Suppressor macrophage treated with lipopolysaccharide for 4 hours (primary cell): ENCODE results near the gene KASH5.
"Not testable (repeated sequence)": the region's sequence is repeated elsewhere in the genome, so short reads cannot be mapped to it uniquely, and the experiment has no call there.

Experiments used
- DNase-seq: peaks from one replicate; pipeline ENCODE4 v3.0.0-alpha.2; 2020

The KASH5 gene

DNA sequence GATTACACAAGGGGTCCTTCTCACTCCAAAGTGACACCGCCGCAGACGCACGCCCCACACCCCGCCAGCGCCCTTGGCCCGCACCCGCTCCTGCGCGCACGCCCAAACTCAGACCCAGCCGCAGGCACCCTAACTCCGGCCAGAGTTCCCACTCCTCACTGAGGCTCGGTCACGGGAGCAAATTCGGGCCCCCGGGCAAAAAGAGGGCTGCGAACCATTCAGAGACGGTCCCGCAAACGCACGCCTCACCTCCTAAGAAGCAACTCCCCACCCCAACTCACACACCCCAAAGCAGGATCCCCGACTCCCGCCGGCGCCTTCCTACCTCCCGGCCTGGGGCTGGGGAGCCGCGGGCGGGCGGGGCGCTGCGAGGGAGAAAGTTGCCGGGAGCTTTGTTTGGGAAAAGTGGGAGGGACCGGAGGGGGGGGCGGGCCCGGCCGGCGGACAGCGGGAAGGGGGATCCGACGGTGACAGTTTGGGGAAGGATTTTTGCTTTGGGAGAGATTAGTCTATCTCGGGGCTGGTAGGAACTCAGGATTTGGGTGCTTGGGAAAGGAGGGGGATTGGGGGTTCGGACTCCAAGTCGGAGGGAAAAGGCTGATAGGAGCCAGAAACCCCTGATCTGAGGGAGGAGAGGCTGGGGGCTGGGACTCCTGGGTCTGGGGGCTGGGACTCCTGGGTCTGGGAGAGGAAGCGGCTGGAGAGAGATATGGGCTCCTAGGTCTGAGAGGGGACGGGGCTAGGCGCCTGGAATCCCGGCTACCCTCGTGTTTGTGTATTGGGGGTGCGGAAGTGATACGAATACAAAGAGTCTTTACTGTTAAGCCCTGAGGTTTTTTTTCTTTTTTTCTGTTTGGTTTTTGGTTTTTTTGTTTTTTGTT lies 25.8 kb upstream of the KASH5 start, which contains the start of gene TEAD2:
Gene TEAD2, minus strand, starts transcription at position 369 of the 881 bp plus-strand sequence. CDS start 2,341 bp downstream, outside the sequence.
- no peak for DNase-seq

DNA sequence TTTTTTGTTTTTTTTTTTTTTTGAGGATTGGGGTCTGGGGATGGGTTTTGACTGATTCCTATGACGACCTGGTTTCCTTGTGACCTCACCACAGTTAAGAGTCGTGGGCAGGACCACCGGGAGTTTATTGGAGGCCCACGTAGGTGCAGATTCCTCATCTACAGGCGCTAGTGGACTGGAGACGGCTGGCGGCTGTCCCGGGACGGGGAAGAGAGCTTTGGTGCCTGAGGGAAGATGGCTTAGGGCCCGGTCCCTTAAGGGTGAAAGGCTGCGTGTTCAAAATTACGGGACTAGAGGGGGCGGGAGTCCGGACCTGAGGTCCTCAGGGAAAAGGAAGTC lies 25.2 kb upstream of the KASH5 start:
- DNase-seq, result peak; percentile 11

DNA sequence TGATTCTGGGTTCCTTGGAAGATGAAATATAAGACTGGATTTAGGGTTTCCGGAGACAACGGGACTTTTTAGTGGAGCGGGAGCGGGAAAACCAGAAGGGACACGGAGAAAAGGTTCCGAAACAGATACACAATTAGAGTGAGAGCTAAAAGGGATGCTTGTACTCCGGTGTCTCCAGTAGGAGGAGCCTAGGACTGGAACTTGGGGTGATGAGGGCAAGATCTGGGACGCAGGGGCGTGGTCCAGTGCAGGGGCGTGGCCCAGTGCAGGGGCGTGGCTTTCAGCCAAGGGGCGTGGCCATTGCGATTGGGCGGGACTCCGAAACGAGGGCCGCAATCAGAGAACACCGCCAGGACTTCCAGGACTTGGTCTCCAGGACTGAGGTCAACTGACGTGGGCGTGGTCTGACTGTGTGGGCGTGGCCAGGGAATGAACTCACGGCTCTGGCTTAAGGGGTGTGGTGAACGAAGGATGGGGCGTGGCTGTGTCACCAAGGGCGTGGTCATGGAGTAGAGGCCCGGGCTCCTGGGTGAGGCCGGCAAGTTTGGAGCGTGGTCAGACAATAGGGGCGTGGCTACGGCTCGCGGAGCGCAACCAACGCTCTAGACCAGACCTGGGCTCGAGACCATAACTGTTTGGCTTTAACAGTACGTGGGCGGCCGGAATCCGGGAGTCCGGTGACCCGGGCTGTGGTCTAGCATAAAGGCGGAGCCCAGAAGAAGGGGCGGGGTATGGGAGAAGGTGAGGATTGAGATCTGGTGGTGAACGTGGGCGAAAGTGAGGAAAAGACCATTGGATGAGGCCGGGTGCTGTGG lies 24.6 kb upstream of the KASH5 start, which contains the start of gene DKKL1:
Gene DKKL1, plus strand, starts transcription at position 610 of the 815 bp plus-strand sequence. Its CDS starts 122 bp downstream, at position 732.
- DNase-seq, result peak; percentile 98

DNA sequence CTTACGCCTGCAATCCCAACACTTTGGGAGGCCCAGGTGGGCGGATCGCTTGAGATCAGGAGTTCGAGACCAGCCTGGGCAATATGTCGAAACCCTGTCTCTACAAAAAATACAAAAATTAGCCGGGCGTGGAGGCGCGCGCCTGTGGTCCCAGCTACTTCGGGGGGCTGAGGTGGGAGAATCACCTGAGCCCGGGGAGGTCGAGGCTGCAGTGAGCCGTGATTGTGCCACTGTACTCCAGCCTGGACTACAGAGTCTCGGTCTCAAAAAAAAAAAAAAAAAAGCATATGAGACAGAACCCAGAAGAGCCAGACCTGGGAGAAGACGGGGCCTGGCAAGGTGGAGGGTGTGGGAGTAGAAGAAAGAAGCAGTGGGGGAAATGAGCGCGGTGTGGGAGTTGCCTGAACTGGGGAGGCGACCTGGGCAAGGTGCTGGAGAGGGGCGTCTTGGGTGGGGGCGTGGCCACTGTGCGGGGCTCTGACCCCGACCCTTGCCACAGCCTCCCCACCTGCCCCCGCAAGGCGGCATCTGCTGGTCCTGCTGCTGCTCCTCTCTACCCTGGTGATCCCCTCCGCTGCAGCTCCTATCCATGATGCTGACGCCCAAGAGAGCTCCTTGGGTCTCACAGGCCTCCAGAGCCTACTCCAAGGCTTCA lies 23.8 kb upstream of the KASH5 start:
- no peak for DNase-seq

GRCh38 chr19:49366110-49366509 lies 21.9 kb upstream of the KASH5 start:
- peak; percentile 7 for DNase-seq

GRCh38 chr19:49368711-49369358 lies 19.2 kb upstream of the KASH5 start:
- DNase-seq, result no peak

DNA sequence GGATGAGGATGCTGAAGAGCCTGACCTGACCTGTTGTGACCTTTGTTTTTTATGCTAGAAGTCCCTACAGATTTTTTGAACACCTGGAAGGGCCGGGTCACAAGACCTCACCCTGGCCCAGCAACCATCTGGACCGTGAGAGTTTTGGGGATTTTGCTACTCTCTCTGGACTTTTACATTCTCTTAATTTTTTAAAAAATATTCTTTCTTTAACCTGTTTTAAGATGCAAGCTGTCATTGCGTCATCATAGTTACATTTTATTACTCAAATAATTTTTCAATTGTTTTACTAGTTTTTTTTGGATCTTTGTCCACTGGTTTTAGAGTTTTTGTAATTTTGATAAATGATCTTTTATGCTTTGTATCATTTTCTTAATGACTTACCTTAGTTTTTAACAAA lies 16.9 kb upstream of the KASH5 start:
- no peak for DNase-seq

- not testable (repeated sequence) for DNase-seq
These were observed 14.9 kb upstream of the KASH5 start for GRCh38 chr19:49373174-49373573.

DNA sequence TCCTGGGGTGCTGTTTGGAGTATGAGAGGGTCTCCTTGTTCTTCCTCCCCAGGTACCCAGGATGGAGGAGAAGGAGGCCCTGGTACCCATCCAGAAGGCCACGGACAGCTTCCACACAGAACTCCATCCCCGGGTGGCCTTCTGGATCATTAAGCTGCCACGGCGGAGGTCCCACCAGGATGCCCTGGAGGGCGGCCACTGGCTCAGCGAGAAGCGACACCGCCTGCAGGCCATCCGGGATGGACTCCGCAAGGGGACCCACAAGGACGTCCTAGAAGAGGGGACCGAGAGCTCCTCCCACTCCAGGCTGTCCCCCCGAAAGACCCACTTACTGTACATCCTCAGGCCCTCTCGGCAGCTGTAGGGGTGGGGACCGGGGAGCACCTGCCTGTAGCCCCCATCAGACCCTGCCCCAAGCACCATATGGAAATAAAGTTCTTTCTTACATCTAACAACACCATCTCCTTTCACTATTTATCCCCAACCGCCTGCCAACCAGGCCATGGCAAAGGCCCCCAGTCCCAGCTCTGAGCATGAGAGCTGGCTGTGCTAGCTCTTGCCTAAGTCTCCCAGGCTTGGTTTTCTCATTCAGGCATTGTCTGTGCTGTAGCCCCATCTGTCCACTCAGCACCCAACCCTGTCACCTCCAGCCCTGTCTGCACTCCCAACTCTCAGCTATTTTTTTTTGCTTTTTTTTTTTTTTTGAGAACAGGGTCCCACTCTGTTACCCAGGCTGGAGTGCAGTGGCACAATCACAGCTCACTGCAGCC lies 13.2 kb upstream of the KASH5 start:
- no peak for DNase-seq

DNA sequence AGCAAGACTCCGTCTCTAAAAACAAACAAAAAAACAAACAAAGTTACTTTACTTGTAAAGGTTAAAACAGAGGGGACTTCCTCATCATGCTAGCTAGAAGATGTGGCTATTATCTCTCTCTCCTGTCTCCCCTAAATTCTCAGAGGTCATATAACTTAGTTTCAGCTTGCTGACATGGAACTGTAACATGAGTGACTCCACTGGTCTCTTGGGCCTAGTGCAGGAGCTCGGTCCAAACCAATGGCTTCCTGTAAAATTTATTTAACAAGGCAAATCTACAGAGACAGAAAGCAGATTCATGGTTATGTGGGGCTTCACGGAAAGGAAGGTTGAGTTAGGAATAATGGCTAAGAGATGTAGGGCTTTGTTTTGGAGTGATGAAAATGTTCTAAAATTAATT lies 9.5 kb upstream of the KASH5 start:
- DNase-seq, result no peak

DNA sequence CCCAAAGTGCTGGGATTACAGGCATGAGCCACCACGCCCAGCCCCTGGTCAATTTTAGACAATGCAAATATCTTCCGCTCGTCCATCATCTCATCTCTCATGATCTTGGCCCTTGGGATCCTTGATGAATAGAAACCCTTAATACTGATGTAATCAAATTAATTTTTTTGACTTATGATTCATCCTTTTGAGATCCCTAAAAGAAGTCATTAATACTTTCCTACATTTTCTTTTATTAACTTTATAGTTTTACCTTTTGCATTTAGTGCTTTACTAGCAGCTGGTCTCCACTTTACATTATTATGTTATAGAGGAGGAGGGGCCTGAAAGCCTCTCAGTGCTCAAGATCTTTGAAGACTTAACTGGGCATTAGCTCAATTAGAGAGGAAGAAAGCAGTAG lies 7.7 kb upstream of the KASH5 start:
- DNase-seq, result no peak

DNA sequence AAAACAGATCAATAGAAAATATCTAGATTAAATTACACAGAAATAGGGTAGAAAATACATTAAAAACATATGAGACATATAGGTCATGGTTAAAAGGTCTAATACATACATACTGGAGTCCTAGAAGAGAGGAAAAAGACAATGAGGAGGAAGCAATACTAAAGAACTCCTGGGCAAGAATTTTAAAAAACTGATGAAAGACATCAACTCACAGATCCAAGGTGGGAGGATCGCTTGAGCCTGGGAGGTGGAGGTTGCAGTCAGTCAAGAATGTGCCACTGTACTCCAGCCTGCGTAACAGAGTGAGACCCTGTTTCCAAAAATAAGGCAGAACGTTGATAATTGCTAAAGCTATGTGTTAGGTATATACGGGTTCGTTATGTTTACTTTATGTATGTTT lies 5.4 kb upstream of the KASH5 start:
- no peak for DNase-seq

DNA sequence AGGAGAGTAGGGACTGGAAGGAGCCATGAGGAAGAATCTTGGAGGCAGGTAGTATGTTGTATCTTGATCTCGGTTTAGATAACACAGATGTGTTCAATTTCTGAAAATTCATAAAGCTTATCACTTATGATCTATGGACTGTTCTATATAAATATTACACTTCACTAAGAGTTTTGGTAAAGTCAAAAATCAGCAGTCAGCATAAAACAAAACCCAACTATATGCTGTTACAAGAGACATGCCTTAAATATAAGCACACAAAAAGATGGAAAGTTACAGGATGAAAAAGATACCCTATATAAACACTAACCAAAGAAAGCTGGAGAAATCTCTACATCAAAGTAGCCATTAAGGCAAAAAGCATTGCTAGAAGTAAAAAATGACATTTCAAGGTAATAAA lies 4.5 kb upstream of the KASH5 start:
- DNase-seq, result no peak

DNA sequence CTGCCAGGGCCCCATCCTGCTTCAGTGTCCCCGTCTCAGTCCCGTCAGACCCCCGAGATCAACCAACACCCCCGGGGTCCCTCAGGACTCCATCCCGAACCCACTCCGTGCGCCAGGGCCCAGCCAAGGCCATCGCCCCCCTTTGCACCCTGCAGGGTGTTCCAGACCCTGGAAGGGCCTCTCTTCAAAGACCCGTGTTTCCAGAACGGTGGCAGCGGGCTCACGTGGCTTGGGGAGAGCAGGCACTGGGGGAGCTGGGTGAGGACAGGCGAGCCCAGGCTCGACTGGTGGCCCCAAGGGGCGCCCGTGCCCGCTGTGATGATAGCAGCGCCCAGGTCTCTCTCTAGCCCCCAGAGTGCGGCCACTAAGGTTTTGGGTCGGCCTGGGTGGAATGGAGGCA lies 1.4 kb downstream of the KASH5 start:
- DNase-seq, result no peak

DNA sequence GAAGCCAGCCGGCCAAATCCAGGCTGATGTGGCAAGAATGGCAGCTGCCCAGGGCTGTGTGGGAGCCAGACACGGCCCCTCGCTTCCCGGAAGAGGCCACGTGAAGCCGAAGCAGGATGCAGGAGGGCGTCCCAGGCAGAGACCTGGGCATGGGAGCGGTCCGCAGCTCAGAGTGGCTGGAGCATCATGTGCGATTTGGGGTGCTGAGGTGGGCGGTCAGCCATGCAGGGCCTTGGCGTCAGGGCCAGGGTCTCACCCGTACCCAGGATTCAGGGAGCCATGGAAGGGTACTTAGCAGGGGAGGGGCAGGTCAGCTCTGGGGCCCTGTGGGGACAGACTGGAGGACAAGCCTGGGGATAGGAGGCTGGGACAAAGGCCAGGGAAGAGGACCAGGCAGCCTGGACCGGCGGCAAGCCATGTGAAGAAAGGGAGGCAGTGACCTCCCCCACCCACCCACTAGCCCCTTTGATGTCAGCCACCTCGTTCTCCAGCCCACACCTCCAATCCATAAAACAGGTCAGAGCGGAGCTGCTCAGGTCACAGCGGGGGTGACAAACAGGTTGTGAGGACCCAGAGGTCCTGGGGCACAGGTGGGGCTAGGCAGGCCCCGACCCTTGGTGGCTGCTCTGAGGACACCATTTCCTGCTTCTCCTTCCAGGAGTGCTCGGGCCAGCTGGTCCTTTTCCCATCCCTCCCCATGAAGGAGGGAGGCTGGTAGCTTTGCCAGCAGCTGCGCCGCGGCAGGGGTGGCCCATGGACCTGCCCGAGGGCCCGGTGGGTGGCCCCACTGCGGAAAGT lies 2.3 kb downstream of the KASH5 start:
- no peak for DNase-seq

DNA sequence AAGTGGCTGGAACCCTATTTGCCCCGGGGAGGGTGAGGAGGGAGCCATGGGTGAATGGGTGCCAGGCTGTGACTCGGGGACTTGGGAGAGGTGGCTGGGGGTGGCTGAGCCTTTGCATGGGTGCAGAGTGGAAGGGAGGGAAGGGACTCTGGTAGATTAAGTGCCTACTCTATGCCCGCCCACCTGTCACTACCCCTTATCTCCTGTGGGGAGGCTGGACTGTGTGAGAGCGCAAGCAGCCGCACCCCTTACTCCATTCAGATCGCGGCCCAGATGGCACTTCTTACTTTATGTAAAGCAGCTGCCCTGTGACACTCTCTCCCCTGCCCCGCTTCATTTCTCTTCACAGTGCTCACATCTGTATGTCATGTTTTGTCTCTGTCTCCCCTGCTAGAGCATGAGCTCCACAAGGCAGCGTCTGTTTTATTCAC lies 2.9 kb downstream of the KASH5 start:
- DNase-seq, result no peak

DNA sequence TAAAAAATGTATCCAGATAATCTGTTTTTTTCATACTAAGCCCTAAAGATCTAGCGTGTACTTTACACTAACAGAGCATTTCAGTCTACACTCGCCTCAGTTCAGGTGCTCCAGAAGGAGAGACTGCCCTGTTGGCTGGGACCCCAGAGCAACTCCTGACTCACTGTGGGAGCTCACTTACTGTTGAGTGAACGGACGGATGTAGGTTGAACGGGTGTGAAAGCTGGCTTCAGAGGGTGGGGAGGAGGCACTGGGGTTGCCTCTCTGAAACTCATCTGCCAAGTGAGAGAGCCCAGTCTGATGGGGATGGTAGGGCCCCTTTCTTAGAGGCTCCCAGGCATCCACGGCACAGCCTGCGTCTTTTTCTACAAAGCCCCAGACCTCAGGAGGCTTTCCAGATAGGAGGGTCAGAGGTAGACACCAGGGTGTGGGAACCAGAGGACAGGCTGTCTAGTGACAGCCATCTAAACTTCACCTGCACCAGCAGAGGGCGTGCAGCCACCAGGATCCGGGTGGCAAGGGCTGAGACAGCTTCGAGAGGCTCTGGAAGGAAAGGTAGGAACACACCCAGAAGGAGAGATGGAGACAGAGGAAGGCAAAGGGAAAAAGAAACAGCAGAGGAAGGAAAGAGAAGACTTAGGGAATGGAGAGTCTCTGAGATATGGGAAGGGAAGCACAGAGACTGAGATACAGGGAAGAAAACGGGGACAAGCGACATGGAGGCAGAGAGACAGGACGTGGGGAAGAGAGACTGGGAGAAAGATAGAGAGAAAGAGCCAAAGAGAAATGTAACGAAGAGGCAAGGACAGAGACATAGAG lies 3.7 kb downstream of the KASH5 start:
- DNase-seq, result peak; percentile 82

DNA sequence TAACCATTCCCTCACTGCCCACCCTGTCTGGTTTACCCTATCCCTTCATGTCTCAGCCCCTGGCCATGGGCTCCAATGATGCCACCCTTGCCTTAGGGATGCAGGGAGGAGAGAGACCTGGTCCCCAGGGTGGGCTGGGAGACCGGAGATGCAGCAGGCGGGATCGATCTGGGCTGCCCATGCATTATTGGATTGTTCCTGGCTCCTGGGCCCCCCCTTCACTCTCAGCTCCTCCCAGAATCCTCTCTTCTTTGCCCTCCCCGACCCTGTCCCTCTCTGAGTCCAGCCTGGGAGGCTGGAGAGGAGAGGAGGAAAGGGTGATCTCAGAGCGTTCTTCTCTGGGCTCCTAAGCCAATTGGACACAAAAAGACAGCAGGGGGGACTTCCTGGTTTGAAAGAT lies 5.8 kb downstream of the KASH5 start:
- DNase-seq, result no peak

DNA sequence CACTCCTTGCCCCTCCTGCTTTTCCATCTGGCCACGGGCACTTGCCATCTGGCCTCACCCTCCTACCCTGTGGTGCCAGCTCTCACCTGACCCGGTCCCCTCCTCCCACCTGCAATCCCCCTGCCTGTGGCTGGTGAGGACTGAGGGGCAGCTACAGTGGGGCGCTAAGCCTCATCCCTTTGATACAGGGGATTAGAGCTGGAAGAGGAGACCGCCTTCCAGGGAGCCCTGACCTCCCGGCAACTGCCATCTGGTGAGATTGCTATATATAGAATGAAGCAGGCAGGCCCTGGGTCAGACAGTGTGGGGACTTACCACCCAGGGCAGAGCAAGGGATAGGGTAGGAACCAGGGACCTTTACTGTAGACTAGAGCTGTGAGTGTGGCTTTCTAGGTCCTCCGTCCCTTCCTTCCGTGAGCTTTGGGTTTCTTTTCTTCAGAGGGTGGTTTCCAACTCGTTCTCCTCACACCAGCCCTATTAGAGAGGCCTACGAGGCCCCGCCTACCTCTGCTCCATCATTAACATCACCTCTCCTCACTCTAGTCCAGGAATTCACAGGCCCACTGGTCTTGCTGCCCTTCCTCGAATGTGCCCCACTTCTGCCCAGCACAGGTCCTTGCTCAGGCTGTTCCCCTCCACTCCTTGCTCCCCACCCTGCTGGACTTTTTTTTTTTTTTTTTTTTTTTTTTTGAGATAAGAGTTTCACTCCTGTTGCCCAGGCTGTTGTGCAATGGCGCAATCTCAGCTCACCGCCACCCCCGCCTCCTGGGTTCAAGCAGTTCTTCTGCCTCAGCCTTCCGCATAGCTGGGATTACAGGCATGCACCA lies 7.7 kb downstream of the KASH5 start:
- DNase-seq, result no peak
